Rectal smooth muscle tissue (tissue), 1 donor: ENCODE data around the gene MEIOB.

Experiments
- H3K27ac ChIP-seq: one replicate; pipeline ENCODE4 v1.7.0; 2013; ENCODE audit warnings: low read depth, low read length, inconsistent platforms
- H3K27me3 ChIP-seq: one replicate; pipeline ENCODE4 v1.7.0; 2013; ENCODE audit warnings: low read length; ENCODE audit not compliant: control insufficient read depth, insufficient read depth
- H3K36me3 ChIP-seq: one replicate; pipeline ENCODE4 v1.7.0; 2013; ENCODE audit warnings: low read length; ENCODE audit not compliant: control insufficient read depth, insufficient read depth
- H3K4me1 ChIP-seq: one replicate; pipeline ENCODE4 v1.7.0; 2013; ENCODE audit warnings: low read length; ENCODE audit not compliant: control insufficient read depth, insufficient read depth
- H3K4me3 ChIP-seq: one replicate; pipeline ENCODE4 v1.7.0; 2013; ENCODE audit warnings: low read length
- H3K9ac ChIP-seq: one replicate; pipeline ENCODE4 v1.7.0; 2013; ENCODE audit warnings: low read length

MEIOB gene

GRCh38 chr16:1788708-1789100 lies 83.3 kb downstream of the MEIOB start:
- Histone ChIP-seq H3K27me3 (no peaks in the 10 kb centered on the region), H3K4me1 (peaks cover 5% of the 10 kb centered on the region), H3K4me3 (no peak overlapping the region), H3K27ac (no peak overlapping the region), H3K9ac (no peak overlapping the region), H3K36me3 (peaks cover 7% of the 10 kb centered on the region)

- no peaks in the 10 kb centered on the region for H3K27me3 ChIP-seq
- peaks cover 7% of the 10 kb centered on the region for H3K36me3 ChIP-seq
- H3K27ac ChIP-seq: no peak overlapping the region
- no peak overlapping the region for H3K4me3 ChIP-seq
- no peak overlapping the region for H3K9ac ChIP-seq
- H3K4me1 ChIP-seq: peaks cover 5% of the 10 kb centered on the region
Observed at GRCh38 chr16:1788095-1788707, 83.8 kb downstream of the MEIOB start.

GRCh38 chr16:1787322-1788094 lies 84.5 kb downstream of the MEIOB start:
- H3K36me3 ChIP-seq: peaks cover 7% of the 10 kb centered on the region
- no peak overlapping the region for H3K27ac ChIP-seq
- H3K9ac ChIP-seq: no peak overlapping the region

GRCh38 chr16:1787056-1787321 lies 85.0 kb downstream of the MEIOB start:
- no peak overlapping the region for H3K9ac ChIP-seq
- H3K36me3 ChIP-seq: peaks cover 7% of the 10 kb centered on the region
- peaks cover 5% of the 10 kb centered on the region for H3K4me1 ChIP-seq
- no peaks in the 10 kb centered on the region for H3K27me3 ChIP-seq
- no peak overlapping the region for H3K27ac ChIP-seq
- no peak overlapping the region for H3K4me3 ChIP-seq

More at GRCh38 chr16:1787322-1788094, 84.5 kb downstream of the MEIOB start:
- H3K27me3 ChIP-seq: no peaks in the 10 kb centered on the region
- H3K4me3 ChIP-seq: no peak overlapping the region
- peaks cover 5% of the 10 kb centered on the region for H3K4me1 ChIP-seq

- peaks cover 7% of the 10 kb centered on the region for H3K4me1 ChIP-seq
- no peaks in the 10 kb centered on the region for H3K27me3 ChIP-seq
- no peak overlapping the region for H3K9ac ChIP-seq
- no peak overlapping the region for H3K4me3 ChIP-seq
- H3K36me3 ChIP-seq: peaks cover 7% of the 10 kb centered on the region
- no peak overlapping the region for H3K27ac ChIP-seq
Observed at GRCh38 chr16:1786242-1787055, 85.5 kb downstream of the MEIOB start.

- Histone ChIP-seq H3K36me3 (peaks cover 11% of the 10 kb centered on the region), H3K4me1 (peaks cover 12% of the 10 kb centered on the region)
Observed at GRCh38 chr16:1785846-1786170, 86.2 kb downstream of the MEIOB start.

GRCh38 chr16:1784977-1785845 lies 86.8 kb downstream of the MEIOB start:
- H3K4me1 ChIP-seq: peaks cover 12% of the 10 kb centered on the region
- H3K36me3 ChIP-seq: peaks cover 13% of the 10 kb centered on the region
- no peak overlapping the region for H3K4me3 ChIP-seq
- H3K27ac ChIP-seq: no peak overlapping the region
- H3K9ac ChIP-seq: no peak overlapping the region
- H3K27me3 ChIP-seq: no peaks in the 10 kb centered on the region

More at GRCh38 chr16:1785846-1786170, 86.2 kb downstream of the MEIOB start:
- Histone ChIP-seq H3K9ac (no peak overlapping the region), H3K27ac (no peak overlapping the region), H3K4me3 (no peak overlapping the region), H3K27me3 (no peaks in the 10 kb centered on the region)
